IPS-20b (cell line): ENCODE results near the gene P4HTM.

Experiments used
- H3K27ac ChIP-seq: one replicate; pipeline ENCODE4 v1.5.1; 2013; ENCODE audit warnings: low read length
- H3K27me3 ChIP-seq: 2 replicates; pipeline ENCODE4 v1.6.1; 2013; ENCODE audit warnings: mild to moderate bottlenecking, low read length, inconsistent platforms; ENCODE audit not compliant: insufficient read depth
- H3K36me3 ChIP-seq: 2 replicates; pipeline ENCODE4 v1.6.1; 2013; ENCODE audit warnings: low read depth, mild to moderate bottlenecking, inconsistent platforms, low read length, moderate library complexity; ENCODE audit not compliant: insufficient read depth
- H3K4me1 ChIP-seq: 2 replicates; pipeline ENCODE4 v1.6.1; 2013; ENCODE audit warnings: mild to moderate bottlenecking, control low read depth, inconsistent platforms, low read length, moderate library complexity; ENCODE audit not compliant: insufficient read depth
- H3K4me3 ChIP-seq: 2 replicates; pipeline ENCODE4 v1.5.1; 2013; ENCODE audit warnings: mild to moderate bottlenecking, low read length, inconsistent platforms
- H3K9ac ChIP-seq: 2 replicates; pipeline ENCODE4 v1.6.1; 2013; ENCODE audit warnings: low read depth, mild to moderate bottlenecking, inconsistent platforms, low read length, moderate library complexity
- H3K9me3 ChIP-seq: 2 replicates; pipeline ENCODE4 v1.6.1; 2013; ENCODE audit warnings: mild to moderate bottlenecking, low read depth, low read length, inconsistent platforms; ENCODE audit not compliant: insufficient read depth

Gene P4HTM

GRCh38 chr3:48962939-48963338 lies 27.1 kb upstream of the P4HTM start:
- Histone ChIP-seq H3K27me3 (no peaks in the 10 kb centered on the region), H3K9me3 (no peaks in the 10 kb centered on the region), H3K4me1 (peaks cover 9% of the 10 kb centered on the region; the same call in 1 of the 2 replicates), H3K27ac (no peak overlapping the region), H3K36me3 (peaks cover 49% of the 10 kb centered on the region), H3K4me3 (no peak overlapping the region; the same call in 1 of the 2 replicates), H3K9ac (peak overlapping the region; percentile 6; the same call in 1 of the 2 replicates)

GRCh38 chr3:48963591-48963990 lies 26.4 kb upstream of the P4HTM start:
- no peak overlapping the region for H3K27ac ChIP-seq

DNA sequence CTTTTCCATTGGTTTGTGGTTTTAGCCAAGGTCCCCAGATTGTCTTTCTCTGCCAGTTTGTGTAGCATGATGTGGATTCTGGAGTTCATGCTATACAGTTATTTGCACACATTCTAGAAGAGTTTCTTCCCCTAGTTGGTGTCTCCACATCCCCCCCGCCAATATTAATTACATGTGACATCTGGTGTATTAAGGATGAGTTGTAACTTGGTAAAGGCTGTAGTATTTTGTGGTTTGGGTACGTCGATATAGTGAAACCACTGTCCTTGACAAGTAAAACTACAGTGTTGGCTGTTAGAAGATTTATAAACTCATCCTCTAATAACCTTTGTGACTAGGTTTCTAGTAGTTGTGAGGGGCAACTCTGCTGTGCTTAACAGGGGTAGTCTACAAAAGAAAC lies 23.7 kb upstream of the P4HTM start:
- no peak overlapping the region for H3K27ac ChIP-seq
- H3K9ac ChIP-seq = no peak overlapping the region
- H3K27me3 ChIP-seq = no peaks in the 10 kb centered on the region
- H3K9me3 ChIP-seq = no peaks in the 10 kb centered on the region
- H3K36me3 ChIP-seq = peaks cover 76% of the 10 kb centered on the region
- no peak overlapping the region for H3K4me3 ChIP-seq
- H3K4me1 ChIP-seq = peaks cover 9% of the 10 kb centered on the region; the same call in 1 of the 2 replicates

More at GRCh38 chr3:48963591-48963990, 26.4 kb upstream of the P4HTM start:
- Histone ChIP-seq H3K36me3 (peaks cover 51% of the 10 kb centered on the region), H3K9me3 (no peaks in the 10 kb centered on the region), H3K4me3 (peak overlapping the region; percentile 22; the same call in 1 of the 2 replicates), H3K27me3 (no peaks in the 10 kb centered on the region), H3K9ac (peak overlapping the region; percentile 6; the same call in 1 of the 2 replicates), H3K4me1 (peaks cover 9% of the 10 kb centered on the region; the same call in 1 of the 2 replicates)

GRCh38 chr3:48966876-48967361 lies 23.1 kb upstream of the P4HTM start:
- H3K9me3 ChIP-seq = no peaks in the 10 kb centered on the region
- no peaks in the 10 kb centered on the region for H3K27me3 ChIP-seq
- no peak overlapping the region for H3K9ac ChIP-seq
- H3K4me3 ChIP-seq = no peak overlapping the region
- peaks cover 9% of the 10 kb centered on the region; the same call in 1 of the 2 replicates for H3K4me1 ChIP-seq
- H3K27ac ChIP-seq = no peak overlapping the region
- peaks cover 76% of the 10 kb centered on the region for H3K36me3 ChIP-seq

DNA sequence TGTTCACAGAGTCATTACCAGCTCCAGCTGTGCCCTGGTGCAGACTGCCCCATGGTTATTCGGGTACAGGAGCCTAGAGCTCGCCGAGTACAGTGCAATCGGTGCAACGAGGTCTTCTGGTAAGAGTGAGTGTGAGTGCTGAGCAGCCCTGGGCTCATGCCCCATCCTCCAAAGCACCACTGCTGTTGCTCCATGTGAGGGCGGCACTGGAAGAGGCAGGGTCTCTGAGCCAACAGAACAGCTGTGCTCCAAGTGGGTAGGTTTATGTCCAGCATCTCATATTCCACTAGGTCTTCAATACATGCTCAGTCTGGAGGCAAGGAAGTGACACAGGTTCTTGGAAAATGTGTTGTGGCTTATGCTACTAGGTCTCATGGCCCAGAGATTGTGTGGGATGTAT lies 19.5 kb upstream of the P4HTM start:
- H3K9ac ChIP-seq = no peak overlapping the region
- H3K4me1 ChIP-seq = no peaks in the 10 kb centered on the region
- H3K36me3 ChIP-seq = peaks cover 93% of the 10 kb centered on the region
- no peak overlapping the region for H3K4me3 ChIP-seq
- no peaks in the 10 kb centered on the region for H3K27me3 ChIP-seq
- no peaks in the 10 kb centered on the region for H3K9me3 ChIP-seq
- H3K27ac ChIP-seq = no peak overlapping the region

- no peaks in the 10 kb centered on the region for H3K9me3 ChIP-seq
- no peaks in the 10 kb centered on the region for H3K27me3 ChIP-seq
- no peaks in the 10 kb centered on the region for H3K4me1 ChIP-seq
- peaks cover 92% of the 10 kb centered on the region for H3K36me3 ChIP-seq
- H3K27ac ChIP-seq = no peak overlapping the region
- no peak overlapping the region for H3K9ac ChIP-seq
- no peak overlapping the region for H3K4me3 ChIP-seq
Measured at GRCh38 chr3:48974076-48974864, 15.8 kb upstream of the P4HTM start.

DNA sequence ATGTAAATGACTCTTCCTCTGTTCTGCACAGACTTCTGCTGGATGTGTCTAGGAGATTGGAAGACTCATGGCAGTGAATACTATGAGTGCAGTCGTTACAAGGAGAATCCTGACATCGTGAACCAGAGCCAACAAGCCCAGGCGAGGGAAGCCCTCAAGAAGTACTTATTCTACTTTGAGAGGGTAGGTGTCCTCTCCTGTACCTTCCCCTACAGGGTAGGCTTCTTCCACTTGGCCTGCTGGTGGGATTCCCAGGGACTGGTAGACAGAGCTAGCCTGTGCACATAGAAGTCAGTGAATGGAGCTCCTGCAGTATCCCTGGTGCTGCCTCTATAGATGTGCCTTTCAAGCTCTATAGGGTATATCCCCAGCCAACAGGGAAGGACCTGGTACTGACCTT lies 10.6 kb upstream of the P4HTM start:
- no peak overlapping the region for H3K4me3 ChIP-seq
- no peak overlapping the region for H3K27ac ChIP-seq
- H3K9me3 ChIP-seq = no peaks in the 10 kb centered on the region
- peaks cover 94% of the 10 kb centered on the region for H3K36me3 ChIP-seq
- H3K4me1 ChIP-seq = no peaks in the 10 kb centered on the region
- H3K9ac ChIP-seq = no peak overlapping the region
- no peaks in the 10 kb centered on the region for H3K27me3 ChIP-seq

- Histone ChIP-seq H3K9me3 (no peaks in the 10 kb centered on the region), H3K4me1 (no peaks in the 10 kb centered on the region), H3K36me3 (peaks cover 94% of the 10 kb centered on the region), H3K27ac (no peak overlapping the region), H3K27me3 (no peaks in the 10 kb centered on the region), H3K9ac (no peak overlapping the region), H3K4me3 (no peak overlapping the region)
Measured at GRCh38 chr3:48980295-48980694, 9.7 kb upstream of the P4HTM start.

- no peaks in the 10 kb centered on the region for H3K4me1 ChIP-seq
- no peak overlapping the region for H3K9ac ChIP-seq
- no peaks in the 10 kb centered on the region for H3K27me3 ChIP-seq
- no peak overlapping the region for H3K27ac ChIP-seq
- H3K9me3 ChIP-seq = no peaks in the 10 kb centered on the region
- H3K36me3 ChIP-seq = peaks cover 85% of the 10 kb centered on the region
- no peak overlapping the region for H3K4me3 ChIP-seq
Measured at GRCh38 chr3:48982016-48982415, 8.0 kb upstream of the P4HTM start.

DNA sequence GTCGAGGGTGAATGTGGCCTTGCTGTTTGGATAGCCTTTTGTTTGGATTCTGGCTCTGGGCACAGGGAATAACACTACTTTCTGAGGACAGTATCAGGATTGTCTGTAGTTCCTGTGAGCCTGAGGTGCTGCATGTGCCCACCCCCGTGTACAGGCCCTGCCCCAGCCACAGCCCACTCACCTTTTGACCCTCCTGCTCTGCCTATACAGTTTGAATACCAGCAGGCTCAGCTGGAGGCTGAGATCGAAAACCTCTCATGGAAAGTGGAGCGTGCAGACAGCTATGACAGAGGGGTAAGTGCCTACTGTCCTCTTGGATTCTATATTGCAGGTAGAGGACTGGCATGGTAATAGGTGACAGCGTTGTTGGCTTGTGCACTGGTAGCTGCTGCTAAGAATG lies 7.4 kb upstream of the P4HTM start:
- Histone ChIP-seq H3K9ac (no peak overlapping the region), H3K4me1 (no peaks in the 10 kb centered on the region), H3K27me3 (no peaks in the 10 kb centered on the region), H3K27ac (no peak overlapping the region), H3K36me3 (peaks cover 80% of the 10 kb centered on the region), H3K4me3 (no peak overlapping the region), H3K9me3 (no peaks in the 10 kb centered on the region)

- H3K36me3 ChIP-seq = peaks cover 76% of the 10 kb centered on the region
- H3K4me1 ChIP-seq = no peaks in the 10 kb centered on the region
- no peak overlapping the region for H3K27ac ChIP-seq
- H3K4me3 ChIP-seq = no peak overlapping the region
- no peaks in the 10 kb centered on the region for H3K9me3 ChIP-seq
- H3K9ac ChIP-seq = no peak overlapping the region
- H3K27me3 ChIP-seq = no peaks in the 10 kb centered on the region
Measured at GRCh38 chr3:48983096-48983495, 6.9 kb upstream of the P4HTM start.

GRCh38 chr3:48984663-48985062 lies 5.4 kb upstream of the P4HTM start:
- peaks cover 5% of the 10 kb centered on the region; the same call in 1 of the 2 replicates for H3K4me1 ChIP-seq
- peaks cover 63% of the 10 kb centered on the region for H3K36me3 ChIP-seq
- no peaks in the 10 kb centered on the region for H3K9me3 ChIP-seq
- H3K9ac ChIP-seq = no peak overlapping the region
- H3K27me3 ChIP-seq = no peaks in the 10 kb centered on the region
- no peak overlapping the region for H3K4me3 ChIP-seq
- H3K27ac ChIP-seq = no peak overlapping the region
